ENCODE data around the gene MARVELD1.

Gene MARVELD1

DNA sequence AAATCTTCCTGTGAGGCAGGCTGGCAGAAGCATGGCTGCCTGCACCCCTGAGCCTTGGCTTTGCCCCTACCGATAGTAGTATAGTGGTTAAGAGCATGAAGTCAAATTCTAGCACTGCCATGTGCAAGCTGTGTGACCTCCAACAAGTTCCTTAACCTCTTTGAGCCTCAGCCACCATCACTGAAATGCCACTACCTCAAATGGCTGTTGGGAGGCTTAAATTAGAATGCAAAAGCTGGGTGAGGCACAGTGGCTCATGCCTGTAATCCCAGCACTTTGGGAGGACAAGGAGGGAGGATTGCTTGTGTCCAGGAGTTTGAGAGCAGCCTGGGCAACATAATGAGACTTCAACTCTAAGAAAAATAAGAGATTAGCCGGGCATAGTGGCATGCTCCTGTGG, 49.9 kb downstream of the MARVELD1 start:
- Histone ChIP-seq H3K4me3 (ENCODE audit: insufficient read depth, low read depth, low read length, poor library complexity, severe bottlenecking) (no peak overlapping the region), H3K27me3 (replicated peaks; ENCODE audit: control insufficient read depth, insufficient read depth, low read length, poor library complexity, severe bottlenecking) (no peaks in the 10 kb centered on the region), H3K4me1 (ENCODE audit: control insufficient read depth, insufficient read depth, low read length, poor library complexity, severe bottlenecking) (no peaks in the 10 kb centered on the region), H3K36me3 (ENCODE audit: control insufficient read depth, insufficient read depth, low read length) (peaks cover 23% of the 10 kb centered on the region), H3K27ac (ENCODE audit: insufficient read depth, low read length, poor library complexity, severe bottlenecking) (no peak overlapping the region), H3K9me3 (ENCODE audit: control insufficient read depth, low read length) (no peaks in the 10 kb centered on the region)
- DNase-seq, result no peak

DNA sequence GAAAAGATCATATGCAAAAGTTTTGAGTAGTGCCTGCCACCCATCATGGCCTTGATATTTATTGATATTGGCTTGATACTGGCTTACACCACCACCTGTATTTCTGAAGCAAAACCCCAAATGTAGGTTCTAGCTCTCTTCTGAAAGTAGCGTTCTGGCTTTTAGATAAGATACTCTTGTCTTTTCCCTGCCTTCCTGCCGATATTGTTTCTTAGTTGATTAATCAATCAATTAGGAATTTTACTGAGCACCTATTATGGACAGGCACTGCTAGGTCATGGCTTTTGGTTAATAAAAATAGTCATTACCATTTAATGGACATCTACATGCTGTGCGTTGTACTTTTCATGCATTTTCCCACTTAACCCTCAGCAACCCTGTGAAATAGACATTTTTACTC, 50.4 kb downstream of the MARVELD1 start:
- H3K27me3 ChIP-seq (replicated peaks; ENCODE audit: control insufficient read depth, insufficient read depth, low read length, poor library complexity, severe bottlenecking), result no peaks in the 10 kb centered on the region
- no peaks in the 10 kb centered on the region for H3K9me3 ChIP-seq (ENCODE audit: control insufficient read depth, low read length)
- no peak for DNase-seq
- peaks cover 22% of the 10 kb centered on the region for H3K36me3 ChIP-seq (ENCODE audit: control insufficient read depth, insufficient read depth, low read length)
- no peaks in the 10 kb centered on the region for H3K4me1 ChIP-seq (ENCODE audit: control insufficient read depth, insufficient read depth, low read length, poor library complexity, severe bottlenecking)
- H3K27ac ChIP-seq (ENCODE audit: insufficient read depth, low read length, poor library complexity, severe bottlenecking), result no peak overlapping the region
- no peak overlapping the region for H3K4me3 ChIP-seq (ENCODE audit: insufficient read depth, low read depth, low read length, poor library complexity, severe bottlenecking)

DNA sequence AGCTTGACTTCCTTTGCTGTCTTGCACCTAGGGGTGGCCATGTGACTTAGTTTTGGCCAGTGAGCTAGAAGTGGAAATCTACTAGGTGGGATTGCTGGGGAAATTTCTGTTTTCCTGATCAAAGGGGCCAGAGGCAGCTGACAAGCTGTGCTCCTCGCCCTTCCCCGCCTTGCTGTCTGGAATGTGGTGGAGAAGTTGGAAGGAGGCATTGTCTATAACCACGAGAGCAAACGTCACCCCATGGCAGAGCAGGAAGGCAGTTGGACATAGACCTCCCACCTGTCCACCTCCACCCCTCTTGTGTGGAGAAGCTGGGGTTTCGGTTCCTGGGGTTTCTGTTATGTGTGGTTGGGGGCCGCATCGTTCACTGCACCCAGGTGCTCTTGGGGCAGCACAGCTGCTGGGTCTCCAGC, 51.0 kb downstream of the MARVELD1 start:
- Histone ChIP-seq H3K4me1 (ENCODE audit: control insufficient read depth, insufficient read depth, low read length, poor library complexity, severe bottlenecking) (no peaks in the 10 kb centered on the region), H3K36me3 (ENCODE audit: control insufficient read depth, insufficient read depth, low read length) (peaks cover 16% of the 10 kb centered on the region), H3K27me3 (replicated peaks; ENCODE audit: control insufficient read depth, insufficient read depth, low read length, poor library complexity, severe bottlenecking) (no peaks in the 10 kb centered on the region), H3K4me3 (ENCODE audit: insufficient read depth, low read depth, low read length, poor library complexity, severe bottlenecking) (no peak overlapping the region), H3K27ac (ENCODE audit: insufficient read depth, low read length, poor library complexity, severe bottlenecking) (no peak overlapping the region), H3K9me3 (ENCODE audit: control insufficient read depth, low read length) (no peaks in the 10 kb centered on the region)
- DNase-seq, result no peak

DNA sequence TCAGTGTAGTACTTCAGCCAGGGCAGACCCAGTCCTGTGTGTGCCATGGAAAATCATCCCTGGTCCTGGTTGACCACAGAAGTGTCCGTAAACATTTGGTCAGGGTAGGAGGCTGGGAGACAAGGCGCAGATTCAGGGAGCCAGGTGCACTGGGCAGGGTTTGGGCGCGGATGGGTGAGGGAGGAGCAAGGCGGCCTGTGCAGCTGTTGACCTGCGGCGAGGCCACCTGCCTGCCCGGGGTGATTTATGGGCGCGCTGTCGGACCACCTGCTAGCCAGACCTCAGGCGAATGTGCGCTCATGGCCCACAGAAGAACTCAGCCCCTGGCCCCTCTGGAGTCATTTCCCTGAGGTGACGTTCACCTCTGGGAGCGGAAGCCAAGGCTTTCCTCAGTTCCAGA, 51.7 kb downstream of the MARVELD1 start:
- Histone ChIP-seq H3K27ac (ENCODE audit: insufficient read depth, low read length, poor library complexity, severe bottlenecking) (no peak overlapping the region), H3K4me1 (ENCODE audit: control insufficient read depth, insufficient read depth, low read length, poor library complexity, severe bottlenecking) (no peaks in the 10 kb centered on the region), H3K36me3 (ENCODE audit: control insufficient read depth, insufficient read depth, low read length) (peaks cover 9% of the 10 kb centered on the region), H3K4me3 (ENCODE audit: insufficient read depth, low read depth, low read length, poor library complexity, severe bottlenecking) (no peak overlapping the region), H3K9me3 (ENCODE audit: control insufficient read depth, low read length) (no peaks in the 10 kb centered on the region), H3K27me3 (replicated peaks; ENCODE audit: control insufficient read depth, insufficient read depth, low read length, poor library complexity, severe bottlenecking) (peaks cover 1% of the 10 kb centered on the region)
- DNase-seq, result no peak

DNA sequence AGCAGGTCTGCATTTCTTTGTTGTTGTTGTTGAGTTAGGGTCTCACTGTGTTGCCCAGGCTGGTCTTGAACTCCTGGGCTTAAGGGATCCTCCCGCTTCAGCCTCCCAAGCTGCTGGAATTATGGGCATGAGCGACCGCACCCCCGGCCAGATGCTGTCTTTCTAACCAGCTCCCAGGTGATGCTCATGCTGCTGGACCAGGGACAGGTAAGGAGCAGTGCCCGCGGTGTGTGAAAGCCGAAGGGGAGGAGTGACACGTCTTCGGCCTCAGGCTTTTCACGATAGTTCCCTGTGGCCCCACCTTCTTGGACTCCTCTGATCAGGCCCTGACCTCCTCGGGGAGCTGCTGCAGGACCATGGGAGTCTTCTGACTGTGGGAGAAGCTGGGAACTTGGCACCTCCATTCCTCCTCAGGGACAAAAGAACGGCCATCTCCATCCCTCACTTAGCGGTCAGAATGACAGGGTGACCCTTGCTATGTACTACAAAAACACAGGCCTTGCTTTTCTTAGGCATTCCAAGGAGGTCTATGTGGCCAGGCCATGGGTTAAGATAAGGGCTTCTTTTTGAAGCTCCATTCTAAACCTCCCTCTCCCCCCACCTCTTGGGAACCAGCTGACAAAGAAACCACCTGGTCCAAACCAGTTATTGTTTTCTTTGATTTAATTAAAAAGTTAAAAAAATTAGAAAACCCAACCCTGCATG, 52.7 kb downstream of the MARVELD1 start:
- DNase-seq, result no peak
- Histone ChIP-seq H3K27ac (ENCODE audit: insufficient read depth, low read length, poor library complexity, severe bottlenecking) (no peak overlapping the region), H3K36me3 (ENCODE audit: control insufficient read depth, insufficient read depth, low read length) (peaks cover 5% of the 10 kb centered on the region), H3K27me3 (replicated peaks; ENCODE audit: control insufficient read depth, insufficient read depth, low read length, poor library complexity, severe bottlenecking) (peaks cover 12% of the 10 kb centered on the region), H3K9me3 (ENCODE audit: control insufficient read depth, low read length) (no peaks in the 10 kb centered on the region), H3K4me1 (ENCODE audit: control insufficient read depth, insufficient read depth, low read length, poor library complexity, severe bottlenecking) (peaks cover 8% of the 10 kb centered on the region), H3K4me3 (ENCODE audit: insufficient read depth, low read depth, low read length, poor library complexity, severe bottlenecking) (no peak overlapping the region)

DNA sequence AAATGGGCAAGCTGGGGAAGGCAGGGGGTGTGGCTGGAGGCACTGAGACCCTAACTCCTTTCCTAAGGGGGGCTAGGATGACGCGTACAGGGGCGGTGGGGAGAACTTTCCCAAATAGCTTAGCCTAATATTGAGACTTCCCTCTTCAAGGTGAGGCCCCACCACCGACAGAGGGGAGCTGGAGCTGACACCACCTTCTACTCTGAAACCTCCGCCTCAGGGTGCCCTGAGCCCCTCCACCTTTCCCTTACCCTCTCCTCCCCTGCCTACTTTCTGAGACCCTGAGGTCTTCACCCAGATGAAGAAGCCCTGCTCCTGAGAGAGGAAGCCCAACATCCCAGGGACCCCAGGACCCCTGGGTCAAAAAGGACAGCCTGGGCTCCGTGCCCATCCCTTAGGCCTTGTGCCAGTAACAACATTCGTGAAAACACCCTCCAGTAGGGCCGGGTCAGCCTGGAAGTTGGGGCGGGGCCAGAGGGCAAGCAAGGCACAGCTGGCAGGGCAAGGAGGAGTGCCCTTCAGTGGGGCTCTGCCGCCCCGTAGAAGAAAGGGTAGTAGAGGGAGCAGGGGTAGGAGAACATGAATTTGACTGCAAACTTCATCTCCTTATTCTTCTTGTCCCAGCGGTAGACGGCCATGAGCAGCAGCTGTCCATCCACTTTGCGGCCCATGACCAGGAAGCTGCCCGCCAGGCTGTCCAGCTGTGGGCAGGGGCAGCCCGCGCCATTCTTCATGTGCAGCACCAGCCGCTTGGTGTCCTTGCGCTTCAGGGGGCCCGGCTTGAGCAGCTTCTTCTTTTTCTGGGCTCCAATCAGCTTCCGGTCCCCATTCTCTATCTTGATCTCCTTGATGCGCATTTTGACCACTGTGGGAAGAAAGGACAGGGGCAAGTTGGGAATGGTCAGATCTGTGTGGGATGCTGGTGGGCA, 53.7 kb downstream of the MARVELD1 start:
- Histone ChIP-seq H3K9me3 (ENCODE audit: control insufficient read depth, low read length) (no peaks in the 10 kb centered on the region), H3K27ac (ENCODE audit: insufficient read depth, low read length, poor library complexity, severe bottlenecking) (no peak overlapping the region), H3K27me3 (replicated peaks; ENCODE audit: control insufficient read depth, insufficient read depth, low read length, poor library complexity, severe bottlenecking) (peaks cover 14% of the 10 kb centered on the region), H3K4me3 (ENCODE audit: insufficient read depth, low read depth, low read length, poor library complexity, severe bottlenecking) (no peak overlapping the region), H3K4me1 (ENCODE audit: control insufficient read depth, insufficient read depth, low read length, poor library complexity, severe bottlenecking) (peaks cover 9% of the 10 kb centered on the region), H3K36me3 (ENCODE audit: control insufficient read depth, insufficient read depth, low read length) (no peaks in the 10 kb centered on the region)
- no peak for DNase-seq

All from effector memory CD4-positive, alpha-beta T cell (primary cell).